Prostate gland (tissue), 2 donors: ENCODE results near the gene TUBAL3.

Experiments
- POLR2A ChIP-seq: fragments of 450-650 bp; IDR thresholded peaks from one replicate; pipeline ENCODE4 v1.6.1; 2016; ENCODE audit warnings: antibody characterized with exemption, mild to moderate bottlenecking
- POLR2AphosphoS5 ChIP-seq: sonication (generic); formaldehyde crosslinking; IDR thresholded peaks from one replicate; pipeline ENCODE4 v1.6.1; 2017; ENCODE audit warnings: antibody characterized with exemption
- TF ChIP-seq, protein P1 (sequence below), 4 experiments: fragments of 200-600 bp in 2 of 4; fragments of 450-650 bp in 2 of 4; sonication (generic) in 2 of 4; IDR thresholded peaks; 1 replicate in 3 of 4; 2 replicates in 1 of 4; pipeline ENCODE4 v1.5.1; 2016 to 2019; ENCODE audit warnings: antibody characterized with exemption in 4 of 4, mild to moderate bottlenecking in 2 of 4, moderate library complexity in 2 of 4

DNA sequence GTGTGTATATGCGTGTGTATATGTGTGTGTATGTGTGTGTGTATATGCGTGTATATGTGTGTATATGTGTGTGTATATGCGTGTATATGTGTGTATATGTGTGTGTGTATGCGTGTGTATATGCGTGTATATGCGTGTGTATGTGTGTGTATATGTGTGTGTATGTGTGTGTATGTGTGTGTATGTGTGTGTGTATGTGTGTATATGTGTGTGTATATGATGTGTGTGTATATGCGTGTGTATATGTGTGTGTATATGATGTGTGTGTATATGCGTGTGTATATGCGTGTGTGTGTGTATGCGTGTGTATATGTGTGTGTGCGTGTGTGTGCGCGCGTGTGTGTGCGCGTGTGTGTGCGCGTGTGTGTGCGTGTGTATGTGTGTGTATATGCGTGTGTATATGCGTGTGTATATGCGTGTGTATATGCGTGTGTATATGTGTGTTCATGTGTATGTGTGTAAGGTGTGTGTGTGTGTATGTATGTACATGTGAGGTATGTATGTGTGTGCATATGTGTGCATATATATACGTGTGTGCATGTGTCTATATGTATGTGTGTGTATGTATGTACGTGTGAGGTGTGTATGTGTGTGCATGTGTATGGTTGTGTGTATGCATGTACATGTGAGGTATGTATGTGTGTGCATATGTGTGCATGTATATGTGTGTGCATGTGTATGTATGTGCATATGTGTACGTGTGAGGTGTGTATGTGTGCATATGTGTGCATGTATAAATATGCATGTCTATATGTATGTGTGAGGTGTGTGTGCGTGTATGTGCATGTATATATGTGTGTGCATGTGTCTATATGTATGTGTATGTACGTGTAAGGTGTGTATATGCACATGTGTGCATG lies 33.9 kb downstream of the TUBAL3 start:
- TF ChIP-seq POLR2AphosphoS5 (no peak), POLR2A (no peak)
- TF ChIP-seq, protein P1, sequence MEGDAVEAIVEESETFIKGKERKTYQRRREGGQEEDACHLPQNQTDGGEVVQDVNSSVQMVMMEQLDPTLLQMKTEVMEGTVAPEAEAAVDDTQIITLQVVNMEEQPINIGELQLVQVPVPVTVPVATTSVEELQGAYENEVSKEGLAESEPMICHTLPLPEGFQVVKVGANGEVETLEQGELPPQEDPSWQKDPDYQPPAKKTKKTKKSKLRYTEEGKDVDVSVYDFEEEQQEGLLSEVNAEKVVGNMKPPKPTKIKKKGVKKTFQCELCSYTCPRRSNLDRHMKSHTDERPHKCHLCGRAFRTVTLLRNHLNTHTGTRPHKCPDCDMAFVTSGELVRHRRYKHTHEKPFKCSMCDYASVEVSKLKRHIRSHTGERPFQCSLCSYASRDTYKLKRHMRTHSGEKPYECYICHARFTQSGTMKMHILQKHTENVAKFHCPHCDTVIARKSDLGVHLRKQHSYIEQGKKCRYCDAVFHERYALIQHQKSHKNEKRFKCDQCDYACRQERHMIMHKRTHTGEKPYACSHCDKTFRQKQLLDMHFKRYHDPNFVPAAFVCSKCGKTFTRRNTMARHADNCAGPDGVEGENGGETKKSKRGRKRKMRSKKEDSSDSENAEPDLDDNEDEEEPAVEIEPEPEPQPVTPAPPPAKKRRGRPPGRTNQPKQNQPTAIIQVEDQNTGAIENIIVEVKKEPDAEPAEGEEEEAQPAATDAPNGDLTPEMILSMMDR (IDR thresholded peaks at IDR 0.05): no peak
